GM10266 (cell line): ENCODE measurements around the gene C3orf52.

ENCODE experiments used
- DNase-seq: peaks from one replicate; pipeline ENCODE4 v3.0.0; 2012; ENCODE audit errors: extremely low spot score
- TF ChIP-seq, protein P1 (sequence below): IDR thresholded peaks from 2 replicates; pipeline ENCODE4 v1.5.1; 2012; ENCODE audit warnings: mild to moderate bottlenecking, low read depth; ENCODE audit not compliant: control insufficient read depth, insufficient read depth; ENCODE audit errors: missing control alignments

Gene C3orf52

GRCh38 chr3:112132975-112133448 is 46.8 kb downstream of the C3orf52 start, which contains the start of gene GCSAM:
Gene GCSAM, minus strand, starts transcription at chr3:112133248. Its CDS starts 128 bp downstream, at chr3:112133120.
- TF ChIP-seq, protein P1, sequence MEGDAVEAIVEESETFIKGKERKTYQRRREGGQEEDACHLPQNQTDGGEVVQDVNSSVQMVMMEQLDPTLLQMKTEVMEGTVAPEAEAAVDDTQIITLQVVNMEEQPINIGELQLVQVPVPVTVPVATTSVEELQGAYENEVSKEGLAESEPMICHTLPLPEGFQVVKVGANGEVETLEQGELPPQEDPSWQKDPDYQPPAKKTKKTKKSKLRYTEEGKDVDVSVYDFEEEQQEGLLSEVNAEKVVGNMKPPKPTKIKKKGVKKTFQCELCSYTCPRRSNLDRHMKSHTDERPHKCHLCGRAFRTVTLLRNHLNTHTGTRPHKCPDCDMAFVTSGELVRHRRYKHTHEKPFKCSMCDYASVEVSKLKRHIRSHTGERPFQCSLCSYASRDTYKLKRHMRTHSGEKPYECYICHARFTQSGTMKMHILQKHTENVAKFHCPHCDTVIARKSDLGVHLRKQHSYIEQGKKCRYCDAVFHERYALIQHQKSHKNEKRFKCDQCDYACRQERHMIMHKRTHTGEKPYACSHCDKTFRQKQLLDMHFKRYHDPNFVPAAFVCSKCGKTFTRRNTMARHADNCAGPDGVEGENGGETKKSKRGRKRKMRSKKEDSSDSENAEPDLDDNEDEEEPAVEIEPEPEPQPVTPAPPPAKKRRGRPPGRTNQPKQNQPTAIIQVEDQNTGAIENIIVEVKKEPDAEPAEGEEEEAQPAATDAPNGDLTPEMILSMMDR = no peak
- peak; percentile 66 for DNase-seq

DNA sequence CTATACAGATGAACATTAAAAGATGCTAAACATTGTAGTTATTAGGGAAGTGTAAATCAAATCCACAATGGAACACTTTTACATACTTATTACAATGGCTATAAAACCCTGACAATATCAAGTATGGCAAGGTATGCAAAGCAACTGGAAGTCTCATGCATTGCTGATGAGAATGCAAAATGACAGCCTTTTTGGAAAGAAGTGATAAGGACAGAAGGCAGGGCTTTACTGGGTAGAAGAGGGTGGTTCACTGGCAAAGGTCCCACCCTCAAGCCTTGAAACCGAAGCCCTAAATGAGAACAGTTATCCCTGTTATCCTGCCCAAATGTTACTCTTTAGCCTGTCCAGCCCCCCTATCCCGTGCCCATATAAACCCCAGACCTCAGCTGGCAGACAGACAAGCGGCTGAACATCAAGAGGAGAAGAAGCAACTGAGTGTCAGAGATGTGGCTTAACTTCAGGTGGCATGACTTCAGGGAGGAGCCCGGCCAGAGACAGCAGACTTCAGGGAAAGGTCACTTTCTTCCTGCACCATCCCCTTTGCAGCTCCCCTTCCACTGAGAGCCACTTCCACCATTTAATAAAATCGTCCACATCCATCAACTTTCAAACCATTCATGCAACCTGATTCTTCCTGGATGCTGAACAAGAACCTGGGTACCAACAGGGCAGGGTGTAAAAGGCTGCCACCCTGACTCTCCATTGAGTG is 47.6 kb downstream of the C3orf52 start:
- TF ChIP-seq, protein P1 = no peak
- DNase-seq = no peak

- TF ChIP-seq, protein P1 = no peak
- no peak for DNase-seq
These were observed 48.3 kb downstream of the C3orf52 start for GRCh38 chr3:112134335-112135124.

GRCh38 chr3:112136046-112136445 is 49.9 kb downstream of the C3orf52 start:
- TF ChIP-seq, protein P1 = no peak
- DNase-seq = no peak

GRCh38 chr3:112136959-112137693 is 50.9 kb downstream of the C3orf52 start:
- no peak for DNase-seq
- TF ChIP-seq, protein P1 = peak; percentile 85

- DNase-seq = no peak
- TF ChIP-seq, protein P1 = no peak
These were observed 51.6 kb downstream of the C3orf52 start for GRCh38 chr3:112137781-112138180.
